Panc1 (cell line): ENCODE data around the gene ANKMY1. TPM values are rescaled to one million over a fixed set of nuclear protein-coding genes. Genes with fewer than 3 reads are reported as not detected.

Experiments
- ATAC-seq: fragments of 200-7000 bp; cut with Tn5 transposase; 2 replicates; pipeline ENCODE4 v1.9.1; 2020; ENCODE audit warnings: mild to moderate bottlenecking, moderate library complexity
- BruUV-seq: library from RNA; stranded (reverse); fragments of 400-500 nt; replicated peaks from 2 replicates; lab custom pipeline; 2021; lab: Mats Ljungman, UMichigan
- CTCF ChIA-PET: fragments of 300-600 bp; sonication (Branson Sonifier 250); formaldehyde crosslinking; loops from one replicate; lab custom pipeline; 2022; ENCODE audit warnings: antibody characterized with exemption; lab: Charles Lee
- POLR2A ChIA-PET: fragments of 300-600 bp; sonication (Branson Sonifier 250); formaldehyde crosslinking; loops from one replicate; lab custom pipeline; 2022; ENCODE audit warnings: antibody characterized with exemption; lab: Charles Lee
- DNase-seq: peaks from one replicate; pipeline ENCODE4 v3.0.0-alpha.2; 2010; ENCODE audit warnings: low read depth, low spot score
- H3K27ac ChIP-seq: 2 replicates; pipeline ENCODE4 v1.5.1; 2011; ENCODE audit warnings: mild to moderate bottlenecking, low read length, inconsistent platforms
- H3K27me3 ChIP-seq: fragments of 200-500 bp; sonication (Bioruptor generic); 2 replicates; pipeline ENCODE4 v1.6.0; 2014; ENCODE audit warnings: low read length, inconsistent platforms; ENCODE audit not compliant: control insufficient read depth, insufficient read depth
- H3K36me3 ChIP-seq: fragments of 200-500 bp; sonication (Bioruptor generic); 2 replicates; pipeline ENCODE4 v1.5.1; 2014; ENCODE audit warnings: inconsistent platforms, mild to moderate bottlenecking, low read length, moderate library complexity; ENCODE audit not compliant: control insufficient read depth, insufficient read depth
- H3K4me1 ChIP-seq: 2 replicates; pipeline ENCODE4 v1.5.1; 2011; ENCODE audit warnings: inconsistent platforms, mild to moderate bottlenecking, low read length, moderate library complexity; ENCODE audit not compliant: control insufficient read depth, insufficient read depth
- H3K4me3 ChIP-seq, 2 experiments: 2 replicates each; pipeline ENCODE4 v1.5.1; 2011 to 2012; ENCODE audit warnings: low read depth in 2 of 2, low read length in 2 of 2, mild to moderate bottlenecking in 2 of 2, inconsistent platforms in 1 of 2, moderate library complexity in 1 of 2
- H3K9me3 ChIP-seq: fragments of 200-500 bp; sonication (Bioruptor generic); 2 replicates; pipeline ENCODE4 v1.5.1; 2014; ENCODE audit warnings: low read depth, mild to moderate bottlenecking, inconsistent platforms, low read length, moderate library complexity; ENCODE audit not compliant: control insufficient read depth, insufficient read depth
- POLR2AphosphoS5 ChIP-seq: IDR thresholded peaks from 2 replicates; pipeline ENCODE4 v1.6.1; 2012; ENCODE audit warnings: mild to moderate bottlenecking, low read depth, low read length, moderate library complexity
- REST ChIP-seq, 2 experiments: IDR thresholded peaks; 2 replicates each; pipeline ENCODE4 v1.6.1; 2011 to 2012; ENCODE audit warnings: low read depth in 2 of 2, control low read depth in 1 of 2, low read length in 1 of 2, mild to moderate bottlenecking in 1 of 2, moderate library complexity in 1 of 2; ENCODE audit not compliant: insufficient read depth in 1 of 2
- SIN3A ChIP-seq: IDR thresholded peaks from 2 replicates; pipeline ENCODE4 v1.6.1; 2012; ENCODE audit warnings: low read depth, mild to moderate bottlenecking, low read length, moderate library complexity, borderline replicate concordance; ENCODE audit not compliant: insufficient read depth
- TCF7L2 ChIP-seq: IDR thresholded peaks from 2 replicates; pipeline ENCODE4 v1.6.1; 2011; ENCODE audit warnings: mild to moderate bottlenecking, low read depth, low read length, inconsistent platforms
- in situ Hi-C: cut with HindIII; loops from 2 replicates; pipeline ENCODE4 v1.10.0; 2016; ENCODE audit warnings: low sequenced_read_pairs, low pct_unique_long_range_greater_than_20kb
- intact Hi-C: fragments of 100-400 bp; cut with micrococcal nuclease; formaldehyde crosslinking; loops from one replicate; pipeline ENCODE4 v1.10.0; 2022; ENCODE audit not compliant: unreplicated experiment
- total RNA-seq: library from RNA; stranded (reverse); gene quantifications from one replicate; pipeline ENCODE4 v1.2.1, GENCODE V29; 2021; ENCODE audit not compliant: unreplicated experiment
- TF ChIP-seq, protein P1 (sequence below): fragments of 450-650 bp; IDR thresholded peaks from 2 replicates; pipeline ENCODE4 v1.5.1; 2017; ENCODE audit warnings: mild to moderate bottlenecking

ANKMY1 gene
- total RNA-seq, 1 experiment from 2014 or later: 19.5 TPM

DNA sequence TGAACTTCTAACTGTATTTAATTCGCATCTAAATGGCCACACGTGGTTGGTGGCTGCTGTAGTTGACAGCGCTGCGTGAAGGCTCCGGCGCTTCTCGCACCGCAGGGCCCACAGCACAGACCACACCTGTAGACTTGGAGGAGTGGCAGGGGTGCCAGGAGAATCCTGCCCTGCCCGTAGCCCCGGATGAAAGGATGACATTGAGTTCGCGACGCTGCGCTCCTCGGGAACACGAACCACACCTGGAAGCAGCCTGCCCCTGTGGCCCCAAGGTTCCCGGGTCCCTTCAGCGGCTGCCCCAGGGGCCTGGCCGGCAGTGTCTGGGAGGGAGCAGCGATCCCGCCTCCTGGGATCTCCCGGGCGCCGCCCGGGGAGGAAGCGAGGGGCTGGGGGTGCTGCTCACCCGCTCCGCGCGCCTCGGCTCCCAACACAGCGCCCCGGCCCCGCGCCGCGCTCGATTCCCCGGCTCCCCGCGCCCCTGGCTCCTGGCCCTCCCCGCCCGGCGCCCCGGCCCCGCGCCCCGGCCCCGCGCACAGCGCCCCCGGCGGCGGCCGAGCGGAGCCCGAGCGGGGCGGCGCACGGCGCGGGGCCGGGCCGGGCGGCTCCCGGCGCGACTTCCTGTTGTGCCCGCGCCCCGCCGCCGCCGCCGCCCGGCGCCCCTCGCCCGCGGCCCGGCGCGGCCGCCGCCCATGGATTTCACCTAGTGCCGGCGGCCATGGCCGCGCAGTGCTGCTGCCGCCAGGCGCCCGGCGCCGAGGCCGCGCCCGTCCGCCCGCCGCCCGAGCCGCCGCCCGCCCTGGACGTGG, 10.3 kb upstream of the ANKMY1 start, which contains the start of gene RNPEPL1:
Gene RNPEPL1, plus strand, starts transcription at position 613 of the 806 bp plus-strand sequence. Its CDS starts 103 bp downstream, at position 716.
- Histone ChIP-seq H3K27ac (peak within 1 kb of the TSS; percentile 86), H3K9me3 (no peaks in the 10 kb centered on the region), H3K27me3 (no peaks in the 10 kb centered on the region), H3K36me3 (no peaks in the 10 kb centered on the region), H3K4me1 (peaks cover 34% of the 10 kb centered on the region), H3K4me3 (peak within 1 kb of the TSS; percentile 66 to 68)
- TF ChIP-seq SIN3A (peak; percentile 67; the same call in 1 of the 2 replicates), REST (IDR thresholded peaks at IDR 0.05; ENCODE audit: insufficient read depth in 1 of 2, low read depth in 2 of 2, low read length in 1 of 2) (no peak), POLR2AphosphoS5 (no peak)
- in situ Hi-C loops (no loop called here), intact Hi-C loops (no loop called here)
- ChIA-PET POLR2A (interaction anchor here (0.9 kb wide), 1 partner anchor 7 kb away, joined by 15 read pairs; no protein-coding TSS in a partner anchor), CTCF (no interaction called here)
- BruUV-seq: no TSS peak
- ATAC-seq (peak; percentile 73), DNase-seq (no peak)

DNA sequence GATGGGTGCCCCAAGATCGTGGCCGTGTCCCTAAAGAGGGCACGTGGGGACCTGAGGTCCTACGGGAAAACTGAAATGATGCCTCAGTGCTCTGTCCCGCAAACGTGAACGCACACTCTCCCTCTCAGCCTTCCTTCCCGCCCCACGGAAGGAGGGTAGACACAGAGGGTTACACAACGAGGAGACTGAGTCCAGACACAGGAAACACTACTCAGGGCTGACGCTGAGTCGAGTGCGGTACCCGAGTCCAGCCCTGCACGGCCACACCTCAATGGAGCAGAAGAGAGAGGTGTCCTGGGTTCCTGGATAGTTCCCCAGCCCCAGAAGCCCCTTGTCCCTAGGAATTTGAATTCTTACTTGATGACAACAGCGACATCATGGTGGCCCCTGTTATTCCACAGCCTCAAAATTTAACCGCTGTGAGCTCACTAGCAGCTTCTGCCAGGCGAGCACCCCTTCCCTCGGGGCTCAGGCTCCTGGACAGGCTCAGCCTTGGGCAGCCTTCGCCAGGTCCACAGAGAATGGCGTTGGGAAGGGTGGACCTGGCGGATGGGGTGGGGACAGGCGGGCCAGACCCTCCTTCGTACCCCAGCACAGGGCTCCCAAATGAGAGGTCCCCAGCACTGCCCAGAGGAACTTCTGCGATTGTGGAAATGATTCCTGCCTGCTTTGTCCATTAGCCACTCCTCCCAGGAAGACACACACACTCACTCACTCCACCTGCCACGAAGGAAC, 9.5 kb upstream of the ANKMY1 start:
- intact Hi-C loops (no loop called here), in situ Hi-C loops (no loop called here)
- no peak for TF ChIP-seq TCF7L2
- no peak for TF ChIP-seq POLR2AphosphoS5
- no peak for TF ChIP-seq REST (IDR thresholded peaks at IDR 0.05; ENCODE audit: insufficient read depth in 1 of 2, low read depth in 2 of 2, low read length in 1 of 2)
- TF ChIP-seq, protein P1, sequence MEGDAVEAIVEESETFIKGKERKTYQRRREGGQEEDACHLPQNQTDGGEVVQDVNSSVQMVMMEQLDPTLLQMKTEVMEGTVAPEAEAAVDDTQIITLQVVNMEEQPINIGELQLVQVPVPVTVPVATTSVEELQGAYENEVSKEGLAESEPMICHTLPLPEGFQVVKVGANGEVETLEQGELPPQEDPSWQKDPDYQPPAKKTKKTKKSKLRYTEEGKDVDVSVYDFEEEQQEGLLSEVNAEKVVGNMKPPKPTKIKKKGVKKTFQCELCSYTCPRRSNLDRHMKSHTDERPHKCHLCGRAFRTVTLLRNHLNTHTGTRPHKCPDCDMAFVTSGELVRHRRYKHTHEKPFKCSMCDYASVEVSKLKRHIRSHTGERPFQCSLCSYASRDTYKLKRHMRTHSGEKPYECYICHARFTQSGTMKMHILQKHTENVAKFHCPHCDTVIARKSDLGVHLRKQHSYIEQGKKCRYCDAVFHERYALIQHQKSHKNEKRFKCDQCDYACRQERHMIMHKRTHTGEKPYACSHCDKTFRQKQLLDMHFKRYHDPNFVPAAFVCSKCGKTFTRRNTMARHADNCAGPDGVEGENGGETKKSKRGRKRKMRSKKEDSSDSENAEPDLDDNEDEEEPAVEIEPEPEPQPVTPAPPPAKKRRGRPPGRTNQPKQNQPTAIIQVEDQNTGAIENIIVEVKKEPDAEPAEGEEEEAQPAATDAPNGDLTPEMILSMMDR: no peak
- TF ChIP-seq SIN3A: no peak
- Histone ChIP-seq H3K27ac (peak overlapping the region; percentile 86), H3K4me1 (peaks cover 34% of the 10 kb centered on the region), H3K4me3 (peak overlapping the region; percentile 59 to 62), H3K27me3 (no peaks in the 10 kb centered on the region), H3K9me3 (no peaks in the 10 kb centered on the region), H3K36me3 (no peaks in the 10 kb centered on the region)
- no peak for DNase-seq
- BruUV-seq: no TSS peak
- ChIA-PET CTCF (no interaction called here), POLR2A (no interaction called here)
- ATAC-seq: peak; percentile 2
